Activated naive CD4-positive, alpha-beta T cell treated with anti-CD3 and anti-CD28 coated beads for 36 hours (primary cell): ENCODE measurements around the gene ARMC6. TPM values are rescaled to one million over a fixed set of nuclear protein-coding genes. Genes with fewer than 3 reads are reported as not detected.
"Not testable (repeated sequence)": the region's sequence is repeated elsewhere in the genome, so short reads cannot be mapped to it uniquely, and the experiment has no call there.

Source experiments
- CTCF ChIA-PET: fragments of 350-600 bp; sonication (Branson Sonifier 250); formaldehyde crosslinking; loops from one replicate; lab custom pipeline; 2021; ENCODE audit warnings: antibody characterized with exemption; lab: Charles Lee
- DNase-seq: peaks from one replicate; pipeline ENCODE4 v3.0.0-alpha.2; 2020
- H3K27ac Mint-ChIP-seq: one replicate; pipeline ENCODE4 v1.8.0; 2021; ENCODE audit warnings: mild to moderate bottlenecking, mixed read lengths
- H3K27me3 Mint-ChIP-seq: one replicate; pipeline ENCODE4 v1.8.0; 2021; ENCODE audit warnings: low read depth, mixed read lengths
- H3K36me3 Mint-ChIP-seq: one replicate; pipeline ENCODE4 v1.8.0; 2021; ENCODE audit warnings: low read depth, mixed read lengths
- H3K4me1 Mint-ChIP-seq: one replicate; pipeline ENCODE4 v1.8.0; 2021; ENCODE audit warnings: low read depth, mixed read lengths
- H3K4me3 Mint-ChIP-seq: one replicate; pipeline ENCODE4 v1.8.0; 2021; ENCODE audit warnings: mild to moderate bottlenecking, moderate library complexity, mixed read lengths
- H3K9me3 Mint-ChIP-seq: one replicate; pipeline ENCODE4 v1.8.0; 2021; ENCODE audit warnings: mixed read lengths
- intact Hi-C: fragments of 100-400 bp; cut with micrococcal nuclease; formaldehyde crosslinking; loops from one replicate; pipeline ENCODE4 v1.15.1; 2023
- total RNA-seq, 2 experiments: library from RNA; stranded (reverse); gene quantifications; one replicate each; pipeline ENCODE4 v1.2.3, GENCODE V29; 2021

The ARMC6 gene
- total RNA-seq, 2 experiments from 2014 or later: 24.2 to 24.6 TPM

- no peak for DNase-seq
- H3K4me3 Mint-ChIP-seq: no peak overlapping the region
- CTCF ChIA-PET: interaction anchor here (0.6 to 1.6 kb wide), 3 partner anchors 8 to 102 kb away, joined by 3 to 4 read pairs (median 3); partner anchors contain the start of genes ARMC6 and SUGP2
- intact Hi-C loops: no loop called here
- H3K27ac Mint-ChIP-seq: no peak overlapping the region
- H3K4me1 Mint-ChIP-seq: peaks cover 11% of the 10 kb centered on the region
- H3K36me3 Mint-ChIP-seq: peaks cover 35% of the 10 kb centered on the region
- H3K27me3 Mint-ChIP-seq: no peaks in the 10 kb centered on the region
- H3K9me3 Mint-ChIP-seq: no peaks in the 10 kb centered on the region
Measured at GRCh38 chr19:18996796-18997394, 36.5 kb upstream of the ARMC6 start.

DNA sequence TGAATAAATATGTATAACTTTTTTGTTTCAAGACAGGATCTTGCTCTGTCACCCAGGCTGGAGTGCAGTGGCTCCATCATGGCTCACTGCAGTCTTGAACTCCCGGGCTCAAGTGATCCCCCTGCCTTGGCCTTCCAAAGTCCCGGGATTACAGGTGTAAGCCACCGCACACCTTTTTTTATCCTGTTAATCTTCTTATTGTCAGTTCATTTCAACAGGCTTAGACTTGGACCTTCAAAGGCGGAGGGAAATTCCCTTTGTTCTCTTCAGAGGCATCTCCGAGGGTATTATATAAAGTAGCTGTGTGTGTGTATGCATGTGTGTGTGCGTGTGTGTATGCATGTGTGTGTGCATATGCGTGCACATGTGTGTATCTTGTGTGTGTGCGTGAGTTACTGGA, 35.1 kb upstream of the ARMC6 start:
- DNase-seq: no peak
- CTCF ChIA-PET: interaction anchor here (0.5 to 0.7 kb wide), 2 partner anchors 28 to 141 kb away, joined by 3 to 5 read pairs; no protein-coding TSS in a partner anchor
- Mint-ChIP-seq H3K4me3 (no peak overlapping the region), H3K36me3 (peaks cover 40% of the 10 kb centered on the region), H3K9me3 (no peaks in the 10 kb centered on the region), H3K27ac (no peak overlapping the region), H3K4me1 (peaks cover 11% of the 10 kb centered on the region), H3K27me3 (no peaks in the 10 kb centered on the region)
- intact Hi-C loops: no loop called here

DNA sequence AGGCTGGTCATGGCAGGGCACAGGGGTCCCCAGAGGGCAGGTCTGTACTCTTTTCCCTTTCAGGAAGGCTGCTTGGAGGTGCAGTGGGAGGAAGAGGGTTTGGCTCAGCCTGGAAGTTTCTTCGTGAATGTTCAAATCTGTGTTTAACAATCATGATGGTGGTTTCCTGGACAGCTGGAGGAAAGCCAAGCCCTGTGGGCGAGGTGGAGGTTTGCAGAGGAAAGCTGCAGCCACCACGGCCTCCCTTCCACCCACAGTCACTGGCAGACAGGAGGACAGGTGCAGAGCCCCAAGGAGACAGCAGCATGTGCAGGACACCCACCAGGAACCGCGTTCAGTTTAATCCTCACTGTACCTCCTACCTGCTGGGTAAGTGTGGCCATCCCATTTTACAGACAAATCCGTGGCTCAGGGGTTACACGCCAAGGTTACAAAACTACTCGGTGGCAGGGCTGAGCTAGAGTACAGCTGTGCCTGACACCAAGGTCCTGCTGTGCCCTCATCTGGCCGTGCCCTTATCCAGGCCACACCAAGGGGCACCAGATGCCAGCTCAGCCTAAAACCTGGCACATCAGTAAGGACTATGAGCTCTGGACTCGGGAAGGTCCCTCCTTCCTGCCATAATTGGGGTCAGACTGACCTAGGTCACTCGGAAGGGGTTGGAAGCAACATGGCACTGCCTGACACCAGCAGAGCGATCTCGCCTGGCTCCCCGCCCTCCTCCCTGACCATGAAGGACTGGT, 34.2 kb upstream of the ARMC6 start:
- DNase-seq: no peak
- Mint-ChIP-seq H3K27me3 (no peaks in the 10 kb centered on the region), H3K4me3 (no peak overlapping the region), H3K9me3 (no peaks in the 10 kb centered on the region), H3K36me3 (peaks cover 39% of the 10 kb centered on the region), H3K27ac (no peak overlapping the region), H3K4me1 (peaks cover 11% of the 10 kb centered on the region)
- CTCF ChIA-PET: interaction anchor here (0.6 to 0.7 kb wide), 2 partner anchors 29 to 254 kb away, joined by 3 read pairs; no protein-coding TSS in a partner anchor
- intact Hi-C loops: no loop called here

GRCh38 chr19:18999896-19000620, 33.3 kb upstream of the ARMC6 start:
- Mint-ChIP-seq H3K9me3 (no peaks in the 10 kb centered on the region), H3K36me3 (peaks cover 44% of the 10 kb centered on the region), H3K4me1 (peaks cover 11% of the 10 kb centered on the region), H3K4me3 (no peak overlapping the region), H3K27ac (no peak overlapping the region), H3K27me3 (no peaks in the 10 kb centered on the region)
- intact Hi-C loops: no loop called here
- DNase-seq: no peak
- CTCF ChIA-PET: interaction anchor here (0.6 to 0.7 kb wide), 2 partner anchors 86 to 254 kb away, joined by 3 read pairs; no protein-coding TSS in a partner anchor

DNA sequence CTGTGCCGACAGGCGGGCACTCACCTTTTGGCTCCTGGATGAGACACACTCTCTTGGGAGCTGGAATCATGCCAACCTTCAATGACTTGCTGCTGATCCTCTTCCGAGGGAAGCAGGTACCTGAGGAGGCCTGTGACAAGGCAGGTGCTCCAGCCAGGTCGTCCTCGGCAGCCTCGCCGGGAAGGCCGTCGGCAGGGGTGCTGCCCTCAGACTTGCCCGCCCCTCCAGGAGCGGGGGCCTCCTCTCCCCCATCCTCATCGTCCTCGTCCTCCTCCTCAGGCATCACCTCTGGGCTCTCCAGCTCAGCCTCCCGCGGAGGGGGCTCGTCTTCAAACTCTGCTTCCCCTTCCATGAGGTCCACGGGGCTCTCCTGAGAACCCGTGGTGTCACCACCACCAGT, 29.3 kb upstream of the ARMC6 start:
- peaks cover 56% of the 10 kb centered on the region for H3K36me3 Mint-ChIP-seq
- H3K27me3 Mint-ChIP-seq: no peaks in the 10 kb centered on the region
- intact Hi-C loops: no loop called here
- H3K27ac Mint-ChIP-seq: no peak overlapping the region
- H3K4me1 Mint-ChIP-seq: peaks cover 11% of the 10 kb centered on the region
- no peak overlapping the region for H3K4me3 Mint-ChIP-seq
- CTCF ChIA-PET: interaction anchor here (0.6 kb wide), 1 partner anchor 502 kb away, joined by 3 read pairs; no protein-coding TSS in a partner anchor
- DNase-seq: no peak
- no peaks in the 10 kb centered on the region for H3K9me3 Mint-ChIP-seq

GRCh38 chr19:19006213-19006612, 27.2 kb upstream of the ARMC6 start:
- H3K4me1 Mint-ChIP-seq: no peaks in the 10 kb centered on the region
- no peak overlapping the region for H3K4me3 Mint-ChIP-seq
- no peak overlapping the region for H3K27ac Mint-ChIP-seq
- no peaks in the 10 kb centered on the region for H3K27me3 Mint-ChIP-seq
- H3K36me3 Mint-ChIP-seq: peaks cover 53% of the 10 kb centered on the region
- intact Hi-C loops: no loop called here
- DNase-seq: no peak
- CTCF ChIA-PET: no interaction called here
- H3K9me3 Mint-ChIP-seq: no peaks in the 10 kb centered on the region

- Mint-ChIP-seq H3K36me3 (peaks cover 36% of the 10 kb centered on the region), H3K4me3 (no peak overlapping the region), H3K4me1 (no peaks in the 10 kb centered on the region), H3K27me3 (no peaks in the 10 kb centered on the region), H3K9me3 (no peaks in the 10 kb centered on the region), H3K27ac (no peak overlapping the region)
- CTCF ChIA-PET: interaction anchor here (1.1 kb wide), 1 partner anchor 9 kb away, joined by 3 read pairs; no protein-coding TSS in a partner anchor
- intact Hi-C loops: no loop called here
- no peak for DNase-seq
Measured at GRCh38 chr19:19009951-19010350, 23.5 kb upstream of the ARMC6 start.

DNA sequence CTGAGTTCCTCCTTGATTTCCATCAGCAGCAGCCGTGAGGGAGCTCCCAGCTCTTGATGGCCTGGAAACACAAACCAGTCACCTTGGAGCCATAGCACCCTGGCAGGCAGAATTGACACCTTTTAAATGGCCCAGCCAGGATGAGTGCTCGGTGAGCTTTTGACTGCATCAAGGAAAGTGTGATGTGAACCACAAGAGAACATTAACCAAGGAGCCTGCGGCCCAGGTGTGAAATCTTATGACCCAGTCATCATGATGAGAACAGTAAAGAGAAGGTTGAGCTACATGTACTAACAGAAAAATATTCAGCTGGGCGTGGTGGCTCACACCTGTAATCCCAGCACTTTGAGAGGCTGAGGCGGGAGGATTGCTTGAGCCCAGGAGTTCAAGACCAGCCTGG, 22.9 kb upstream of the ARMC6 start:
- peaks cover 33% of the 10 kb centered on the region for H3K36me3 Mint-ChIP-seq
- H3K4me1 Mint-ChIP-seq: no peaks in the 10 kb centered on the region
- DNase-seq: no peak
- no peaks in the 10 kb centered on the region for H3K9me3 Mint-ChIP-seq
- intact Hi-C loops: no loop called here
- CTCF ChIA-PET: interaction anchor here (0.6 to 1.1 kb wide), 2 partner anchors 9 to 388 kb away, joined by 3 read pairs; no protein-coding TSS in a partner anchor
- H3K4me3 Mint-ChIP-seq: no peak overlapping the region
- H3K27ac Mint-ChIP-seq: no peak overlapping the region
- no peaks in the 10 kb centered on the region for H3K27me3 Mint-ChIP-seq

GRCh38 chr19:19021115-19021514, 12.3 kb upstream of the ARMC6 start:
- CTCF ChIA-PET: interaction anchor here (0.6 to 1.0 kb wide), 3 partner anchors 12 to 129 kb away, joined by 3 read pairs; no protein-coding TSS in a partner anchor
- DNase-seq: no peak
- peaks cover 48% of the 10 kb centered on the region for H3K36me3 Mint-ChIP-seq
- H3K9me3 Mint-ChIP-seq: no peaks in the 10 kb centered on the region
- intact Hi-C loops: no loop called here
- peaks cover 25% of the 10 kb centered on the region for H3K4me1 Mint-ChIP-seq
- no peak overlapping the region for H3K4me3 Mint-ChIP-seq
- H3K27me3 Mint-ChIP-seq: no peaks in the 10 kb centered on the region
- no peak overlapping the region for H3K27ac Mint-ChIP-seq

DNA sequence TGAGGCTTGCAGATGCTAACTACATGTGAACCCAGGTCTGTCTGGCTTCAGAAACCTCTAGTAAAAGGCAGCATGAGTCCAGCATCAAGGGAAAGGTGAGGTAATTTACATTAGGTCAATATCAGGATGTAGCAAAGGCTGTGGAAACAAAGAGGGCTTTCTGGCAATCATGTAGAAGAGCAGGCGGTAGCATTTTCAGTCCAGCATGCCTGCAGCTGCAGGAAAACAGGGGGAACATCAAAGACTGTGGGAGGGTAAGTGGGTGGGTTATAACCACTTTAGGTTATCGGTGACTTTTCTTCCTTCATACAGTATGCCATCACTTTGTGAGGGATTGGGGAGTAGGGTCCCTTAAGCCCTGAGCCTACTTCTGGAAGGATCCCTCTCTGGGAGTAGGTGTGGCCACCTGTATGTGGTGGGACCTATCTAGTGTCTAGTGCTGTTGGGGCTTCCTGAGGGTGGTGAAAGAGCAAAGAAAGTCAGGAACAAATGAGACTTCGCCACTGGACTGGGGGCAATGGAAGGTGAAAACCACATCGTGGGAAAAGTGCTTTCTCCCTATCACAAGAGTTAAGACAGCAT, 10.9 kb upstream of the ARMC6 start:
- Mint-ChIP-seq H3K4me1 (peaks cover 28% of the 10 kb centered on the region), H3K4me3 (no peak overlapping the region), H3K27me3 (no peaks in the 10 kb centered on the region), H3K36me3 (peaks cover 48% of the 10 kb centered on the region), H3K27ac (no peak overlapping the region), H3K9me3 (no peaks in the 10 kb centered on the region)
- CTCF ChIA-PET: no interaction called here
- intact Hi-C loops: no loop called here
- no peak for DNase-seq

GRCh38 chr19:19023376-19023775, 10.0 kb upstream of the ARMC6 start:
- Mint-ChIP-seq H3K4me1 (peaks cover 29% of the 10 kb centered on the region), H3K36me3 (peaks cover 47% of the 10 kb centered on the region)
- DNase-seq, H3K4me3 Mint-ChIP-seq, H3K9me3 Mint-ChIP-seq, H3K27me3 Mint-ChIP-seq, intact Hi-C loops, H3K27ac Mint-ChIP-seq, CTCF ChIA-PET: not testable (repeated sequence)

DNA sequence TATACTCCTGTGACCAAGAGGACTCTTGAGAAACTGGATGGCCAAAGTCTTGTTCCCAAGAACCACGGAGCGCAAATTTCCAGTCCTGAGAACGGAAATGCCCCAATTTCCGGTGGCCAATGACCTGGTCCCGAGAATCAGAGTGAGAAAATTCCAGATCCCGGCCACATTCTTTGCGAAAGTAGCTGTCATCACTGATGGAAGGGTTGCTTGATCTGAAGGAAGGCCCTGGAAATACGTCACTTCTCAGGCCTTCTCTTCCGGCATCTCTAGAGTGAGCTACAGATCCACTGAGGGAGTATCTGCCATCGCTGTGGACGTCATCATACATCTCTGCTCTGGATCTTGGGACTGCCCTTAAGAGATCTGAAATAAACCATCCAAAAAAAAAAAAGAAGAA, 7.5 kb upstream of the ARMC6 start:
- H3K27ac Mint-ChIP-seq: no peak overlapping the region
- no peaks in the 10 kb centered on the region for H3K9me3 Mint-ChIP-seq
- no peak for DNase-seq
- H3K27me3 Mint-ChIP-seq: no peaks in the 10 kb centered on the region
- peaks cover 51% of the 10 kb centered on the region for H3K36me3 Mint-ChIP-seq
- peaks cover 35% of the 10 kb centered on the region for H3K4me1 Mint-ChIP-seq
- intact Hi-C loops: no loop called here
- H3K4me3 Mint-ChIP-seq: no peak overlapping the region
- CTCF ChIA-PET: no interaction called here
